Hepatocyte (in vitro differentiated cells): ENCODE measurements around the gene APBB3.

Source experiments
- EZH2 ChIP-seq: fragments of 200-600 bp; sonication (generic); IDR thresholded peaks from 2 replicates; pipeline ENCODE4 v1.6.1; 2016; ENCODE audit warnings: antibody characterized with exemption, mild to moderate bottlenecking, borderline replicate concordance
- EZH2phosphoT487 ChIP-seq: fragments of 200-600 bp; sonication (generic); IDR thresholded peaks from one replicate; pipeline ENCODE4 v1.6.1; 2018; ENCODE audit warnings: antibody characterized with exemption, mild to moderate bottlenecking, low read depth, moderate library complexity; ENCODE audit not compliant: unreplicated experiment, severe bottlenecking
- TF ChIP-seq, protein P1 (sequence below): fragments of 200-600 bp; sonication (generic); IDR thresholded peaks from 2 replicates; pipeline ENCODE4 v1.5.1; 2016; ENCODE audit warnings: antibody characterized with exemption, mild to moderate bottlenecking; ENCODE audit not compliant: poor library complexity

DNA sequence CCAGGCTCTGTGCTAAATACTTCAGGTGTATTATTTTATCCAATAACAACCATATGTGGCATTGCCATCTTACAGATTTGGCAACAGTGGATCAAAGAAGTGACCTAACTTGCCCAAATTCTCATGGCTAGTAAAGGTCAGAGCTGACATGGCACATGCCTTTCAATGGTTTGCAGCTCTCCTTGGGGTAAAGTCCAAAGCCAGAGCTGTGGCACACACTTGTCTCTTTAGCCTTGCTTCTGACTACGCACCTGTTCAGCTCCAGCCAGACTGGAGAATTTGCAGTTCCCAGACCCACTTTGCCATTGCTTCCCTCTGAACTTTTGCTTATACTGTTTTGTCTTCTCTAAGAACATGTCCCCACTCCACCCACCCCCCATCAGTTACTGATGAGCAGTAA, 6.1 kb upstream of the APBB3 start:
- TF ChIP-seq, protein P1, sequence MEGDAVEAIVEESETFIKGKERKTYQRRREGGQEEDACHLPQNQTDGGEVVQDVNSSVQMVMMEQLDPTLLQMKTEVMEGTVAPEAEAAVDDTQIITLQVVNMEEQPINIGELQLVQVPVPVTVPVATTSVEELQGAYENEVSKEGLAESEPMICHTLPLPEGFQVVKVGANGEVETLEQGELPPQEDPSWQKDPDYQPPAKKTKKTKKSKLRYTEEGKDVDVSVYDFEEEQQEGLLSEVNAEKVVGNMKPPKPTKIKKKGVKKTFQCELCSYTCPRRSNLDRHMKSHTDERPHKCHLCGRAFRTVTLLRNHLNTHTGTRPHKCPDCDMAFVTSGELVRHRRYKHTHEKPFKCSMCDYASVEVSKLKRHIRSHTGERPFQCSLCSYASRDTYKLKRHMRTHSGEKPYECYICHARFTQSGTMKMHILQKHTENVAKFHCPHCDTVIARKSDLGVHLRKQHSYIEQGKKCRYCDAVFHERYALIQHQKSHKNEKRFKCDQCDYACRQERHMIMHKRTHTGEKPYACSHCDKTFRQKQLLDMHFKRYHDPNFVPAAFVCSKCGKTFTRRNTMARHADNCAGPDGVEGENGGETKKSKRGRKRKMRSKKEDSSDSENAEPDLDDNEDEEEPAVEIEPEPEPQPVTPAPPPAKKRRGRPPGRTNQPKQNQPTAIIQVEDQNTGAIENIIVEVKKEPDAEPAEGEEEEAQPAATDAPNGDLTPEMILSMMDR, result no peak
- TF ChIP-seq EZH2, result no peak
- TF ChIP-seq EZH2phosphoT487, result no peak
